ENCODE results near the gene SHANK1.
"Not testable (repeated sequence)": the region's sequence is repeated elsewhere in the genome, so short reads cannot be mapped to it uniquely, and the experiment has no call there.

- not testable (repeated sequence) for TF ChIP-seq POLR2A (IDR thresholded peaks at IDR 0.05)
- TF ChIP-seq, protein P1, sequence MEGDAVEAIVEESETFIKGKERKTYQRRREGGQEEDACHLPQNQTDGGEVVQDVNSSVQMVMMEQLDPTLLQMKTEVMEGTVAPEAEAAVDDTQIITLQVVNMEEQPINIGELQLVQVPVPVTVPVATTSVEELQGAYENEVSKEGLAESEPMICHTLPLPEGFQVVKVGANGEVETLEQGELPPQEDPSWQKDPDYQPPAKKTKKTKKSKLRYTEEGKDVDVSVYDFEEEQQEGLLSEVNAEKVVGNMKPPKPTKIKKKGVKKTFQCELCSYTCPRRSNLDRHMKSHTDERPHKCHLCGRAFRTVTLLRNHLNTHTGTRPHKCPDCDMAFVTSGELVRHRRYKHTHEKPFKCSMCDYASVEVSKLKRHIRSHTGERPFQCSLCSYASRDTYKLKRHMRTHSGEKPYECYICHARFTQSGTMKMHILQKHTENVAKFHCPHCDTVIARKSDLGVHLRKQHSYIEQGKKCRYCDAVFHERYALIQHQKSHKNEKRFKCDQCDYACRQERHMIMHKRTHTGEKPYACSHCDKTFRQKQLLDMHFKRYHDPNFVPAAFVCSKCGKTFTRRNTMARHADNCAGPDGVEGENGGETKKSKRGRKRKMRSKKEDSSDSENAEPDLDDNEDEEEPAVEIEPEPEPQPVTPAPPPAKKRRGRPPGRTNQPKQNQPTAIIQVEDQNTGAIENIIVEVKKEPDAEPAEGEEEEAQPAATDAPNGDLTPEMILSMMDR (IDR thresholded peaks at IDR 0.05), result not testable (repeated sequence)
Observed at GRCh38 chr19:50759076-50759475, 39.5 kb upstream of the SHANK1 start.
